ENCODE results near the gene ECHDC3. TPM values are rescaled to one million over a fixed set of nuclear protein-coding genes. Genes with fewer than 3 reads are reported as not detected.

ECHDC3 gene
- total RNA-seq, 6 experiments from 2014 or later: 0.10 to 1.4 (median 0.23) TPM; not detected in 1

DNA sequence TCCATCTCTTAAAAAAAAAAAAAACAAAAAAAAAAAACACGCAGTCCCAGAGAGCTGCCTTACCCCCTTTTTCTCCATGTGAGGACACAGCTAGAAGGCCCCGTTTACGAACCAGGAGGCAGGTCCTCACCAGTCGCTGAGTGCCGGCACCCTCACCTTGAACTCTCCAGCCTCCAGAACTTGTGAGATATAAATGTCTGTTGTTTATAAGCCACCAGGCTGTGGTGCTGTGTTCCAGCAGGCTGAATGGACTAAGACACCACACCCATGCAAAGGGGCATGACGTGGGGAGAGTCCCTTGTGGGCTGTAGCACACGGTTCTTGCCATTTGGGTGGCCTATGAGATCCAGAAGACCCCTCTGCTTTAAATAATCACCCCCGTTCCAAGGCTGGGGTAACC, 17.2 kb downstream of the ECHDC3 start:
- Mint-ChIP-seq H3K4me3 (no peak overlapping the region), H3K27ac (no peak overlapping the region), H3K9me3 (no peaks in the 10 kb centered on the region), H3K36me3 (ENCODE audit: low read depth) (no peaks in the 10 kb centered on the region), H3K27me3 (ENCODE audit: insufficient read depth) (peaks cover 8% of the 10 kb centered on the region), H3K4me1 (ENCODE audit: low read depth) (peaks cover 14% of the 10 kb centered on the region)
- DNase-seq: no peak
- TF ChIP-seq, protein P1, sequence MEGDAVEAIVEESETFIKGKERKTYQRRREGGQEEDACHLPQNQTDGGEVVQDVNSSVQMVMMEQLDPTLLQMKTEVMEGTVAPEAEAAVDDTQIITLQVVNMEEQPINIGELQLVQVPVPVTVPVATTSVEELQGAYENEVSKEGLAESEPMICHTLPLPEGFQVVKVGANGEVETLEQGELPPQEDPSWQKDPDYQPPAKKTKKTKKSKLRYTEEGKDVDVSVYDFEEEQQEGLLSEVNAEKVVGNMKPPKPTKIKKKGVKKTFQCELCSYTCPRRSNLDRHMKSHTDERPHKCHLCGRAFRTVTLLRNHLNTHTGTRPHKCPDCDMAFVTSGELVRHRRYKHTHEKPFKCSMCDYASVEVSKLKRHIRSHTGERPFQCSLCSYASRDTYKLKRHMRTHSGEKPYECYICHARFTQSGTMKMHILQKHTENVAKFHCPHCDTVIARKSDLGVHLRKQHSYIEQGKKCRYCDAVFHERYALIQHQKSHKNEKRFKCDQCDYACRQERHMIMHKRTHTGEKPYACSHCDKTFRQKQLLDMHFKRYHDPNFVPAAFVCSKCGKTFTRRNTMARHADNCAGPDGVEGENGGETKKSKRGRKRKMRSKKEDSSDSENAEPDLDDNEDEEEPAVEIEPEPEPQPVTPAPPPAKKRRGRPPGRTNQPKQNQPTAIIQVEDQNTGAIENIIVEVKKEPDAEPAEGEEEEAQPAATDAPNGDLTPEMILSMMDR (IDR thresholded peaks at IDR 0.05): no peak

DNA sequence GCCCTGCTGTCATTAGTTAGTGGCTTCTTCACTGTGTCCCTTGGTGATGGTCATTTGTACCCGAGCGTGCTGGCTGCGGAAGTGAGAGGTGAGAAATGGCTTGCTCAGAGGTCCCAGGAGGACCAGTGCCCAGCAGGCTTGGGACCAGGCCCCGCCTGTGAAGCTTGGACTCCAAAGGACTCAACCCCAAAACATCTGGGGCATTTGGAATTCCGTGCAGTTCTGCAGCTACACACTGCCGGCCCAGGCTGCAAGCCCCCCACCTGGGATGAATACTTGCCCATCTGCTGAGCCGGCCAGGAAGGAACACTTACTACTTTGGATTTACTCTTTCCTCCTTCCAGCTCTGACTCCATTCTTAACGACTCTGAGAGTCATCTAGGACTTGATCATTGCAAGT, 18.0 kb downstream of the ECHDC3 start:
- no peak for DNase-seq
- Mint-ChIP-seq H3K27me3 (ENCODE audit: insufficient read depth) (peaks cover 5% of the 10 kb centered on the region), H3K9me3 (no peaks in the 10 kb centered on the region), H3K36me3 (ENCODE audit: low read depth) (no peaks in the 10 kb centered on the region), H3K4me3 (no peak overlapping the region), H3K4me1 (ENCODE audit: low read depth) (peaks cover 14% of the 10 kb centered on the region), H3K27ac (no peak overlapping the region)
- TF ChIP-seq, protein P1 (IDR thresholded peaks at IDR 0.05): no peak

DNA sequence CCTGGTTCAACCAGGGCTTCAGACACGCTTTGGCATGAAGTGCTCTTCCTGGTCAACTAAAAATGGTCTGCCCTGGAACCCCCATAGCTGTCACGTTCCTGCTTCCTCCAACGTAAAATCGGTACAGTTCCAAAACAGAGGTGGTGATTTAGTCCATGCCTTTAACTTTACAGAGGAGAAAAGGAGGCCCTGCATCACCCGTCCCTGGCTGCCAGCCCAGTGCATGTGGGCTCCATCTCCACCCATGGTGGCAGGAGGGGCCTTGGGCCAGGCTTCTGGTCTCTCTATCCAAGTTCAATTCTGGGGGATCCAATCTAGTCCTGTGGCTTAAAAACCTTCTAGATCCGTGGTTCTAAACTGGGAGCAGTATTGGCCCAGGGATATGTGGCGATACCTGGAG, 18.7 kb downstream of the ECHDC3 start:
- no peaks in the 10 kb centered on the region for H3K36me3 Mint-ChIP-seq (ENCODE audit: low read depth)
- no peak overlapping the region for H3K27ac Mint-ChIP-seq
- peaks cover 10% of the 10 kb centered on the region for H3K27me3 Mint-ChIP-seq (ENCODE audit: insufficient read depth)
- no peak for DNase-seq
- H3K4me3 Mint-ChIP-seq: no peak overlapping the region
- H3K9me3 Mint-ChIP-seq: no peaks in the 10 kb centered on the region
- TF ChIP-seq, protein P1 (IDR thresholded peaks at IDR 0.05): no peak
- H3K4me1 Mint-ChIP-seq (ENCODE audit: low read depth): peaks cover 14% of the 10 kb centered on the region

DNA sequence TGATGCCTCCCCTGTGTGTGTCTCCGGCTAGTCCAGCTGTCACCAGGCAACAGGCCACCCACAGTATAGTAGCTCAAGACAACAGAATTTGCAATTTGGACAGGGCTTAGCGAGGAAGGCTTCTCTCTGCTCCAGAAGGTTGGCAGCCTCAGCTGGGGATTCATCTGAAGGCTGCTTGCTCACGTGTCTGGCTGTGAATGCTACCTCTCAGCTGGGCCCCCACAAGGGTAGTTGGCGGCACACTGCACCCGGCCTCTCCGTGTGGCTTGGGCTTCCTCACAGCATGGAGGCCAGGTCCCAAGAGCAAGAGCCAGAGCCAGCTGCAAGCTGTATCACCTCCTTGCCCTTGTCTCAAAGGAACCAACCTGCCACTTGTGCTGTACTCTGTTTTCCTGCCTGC, 19.2 kb downstream of the ECHDC3 start:
- no peak overlapping the region for H3K4me3 Mint-ChIP-seq
- H3K9me3 Mint-ChIP-seq: no peaks in the 10 kb centered on the region
- no peak overlapping the region for H3K27ac Mint-ChIP-seq
- no peaks in the 10 kb centered on the region for H3K36me3 Mint-ChIP-seq (ENCODE audit: low read depth)
- no peak for DNase-seq
- peaks cover 13% of the 10 kb centered on the region for H3K27me3 Mint-ChIP-seq (ENCODE audit: insufficient read depth)
- H3K4me1 Mint-ChIP-seq (ENCODE audit: low read depth): peaks cover 14% of the 10 kb centered on the region
- TF ChIP-seq, protein P1 (IDR thresholded peaks at IDR 0.05): no peak

DNA sequence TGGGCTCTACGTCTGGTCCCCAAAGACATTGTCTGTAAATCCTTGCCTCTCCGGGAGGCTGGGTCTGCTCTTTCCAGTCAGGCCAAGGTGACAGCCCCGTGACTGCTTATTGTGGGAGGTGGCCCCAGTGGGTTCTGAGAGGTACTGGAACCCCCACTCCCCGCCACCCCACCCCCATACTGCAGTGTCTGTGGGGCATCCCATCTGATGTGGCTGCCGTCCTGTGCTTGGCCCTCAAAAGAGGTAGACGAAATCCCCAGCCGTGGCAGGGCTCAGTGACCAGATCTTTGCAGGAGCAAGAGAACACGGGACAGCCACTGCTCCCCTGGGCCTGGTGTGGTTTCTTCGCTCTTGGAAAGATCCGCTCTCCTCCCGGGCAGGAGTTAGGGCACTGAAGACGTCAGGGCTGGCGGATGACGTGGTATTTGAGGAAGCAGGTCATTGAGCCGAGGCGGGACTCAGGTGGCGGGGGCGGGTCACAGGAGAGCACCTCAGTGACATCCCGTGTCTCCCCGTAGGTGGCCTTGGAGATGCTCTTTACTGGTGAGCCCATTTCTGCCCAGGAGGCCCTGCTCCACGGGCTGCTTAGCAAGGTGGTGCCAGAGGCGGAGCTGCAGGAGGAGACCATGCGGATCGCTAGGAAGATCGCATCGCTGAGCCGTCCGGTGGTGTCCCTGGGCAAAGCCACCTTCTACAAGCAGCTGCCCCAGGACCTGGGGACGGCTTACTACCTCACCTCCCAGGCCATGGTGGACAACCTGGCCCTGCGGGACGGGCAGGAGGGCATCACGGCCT, 20.7 kb downstream of the ECHDC3 start:
- no peaks in the 10 kb centered on the region for H3K36me3 Mint-ChIP-seq (ENCODE audit: low read depth)
- H3K4me3 Mint-ChIP-seq: no peak overlapping the region

More for the DNA sequence above, 20.7 kb downstream of the ECHDC3 start:
- DNase-seq: no peak
- Mint-ChIP-seq H3K27ac (no peak overlapping the region), H3K27me3 (ENCODE audit: insufficient read depth) (peaks cover 13% of the 10 kb centered on the region), H3K4me1 (ENCODE audit: low read depth) (peaks cover 6% of the 10 kb centered on the region), H3K9me3 (no peaks in the 10 kb centered on the region)
- TF ChIP-seq, protein P1 (IDR thresholded peaks at IDR 0.05): no peak
